Neuronal stem cell (in vitro differentiated cells): ENCODE results near the gene STOX1.
"Not testable (repeated sequence)": the region's sequence is repeated elsewhere in the genome, so short reads cannot be mapped to it uniquely, and the experiment has no call there.

Experiments used
- DNase-seq: peaks from one replicate; pipeline ENCODE4 v3.0.0-alpha.2; 2013; ENCODE audit warnings: low spot score
- H2AFZ ChIP-seq: one replicate; pipeline ENCODE4 v1.6.1; 2013; ENCODE audit warnings: mild to moderate bottlenecking, low read length, inconsistent platforms
- H2AK5ac ChIP-seq: 2 replicates; pipeline ENCODE4 v1.6.1; 2013; ENCODE audit warnings: low read depth, mild to moderate bottlenecking, inconsistent platforms, low read length, moderate library complexity, mixed read lengths
- H2BK120ac ChIP-seq: 2 replicates; pipeline ENCODE4 v1.6.1; 2013; ENCODE audit warnings: low read depth, mild to moderate bottlenecking, inconsistent platforms, low read length, moderate library complexity, mixed read lengths
- H2BK12ac ChIP-seq: one replicate; pipeline ENCODE4 v1.6.1; 2013; ENCODE audit warnings: low read length, inconsistent platforms
- H2BK15ac ChIP-seq: 2 replicates; pipeline ENCODE4 v1.6.1; 2013; ENCODE audit warnings: mild to moderate bottlenecking, low read length, inconsistent platforms, mixed read lengths
- H2BK5ac ChIP-seq: one replicate; pipeline ENCODE4 v1.6.1; 2013; ENCODE audit warnings: inconsistent platforms, mild to moderate bottlenecking, low read length, moderate library complexity
- H3K14ac ChIP-seq: one replicate; pipeline ENCODE4 v1.6.1; 2013; ENCODE audit warnings: low read length, inconsistent platforms
- H3K18ac ChIP-seq: 2 replicates; pipeline ENCODE4 v1.6.1; 2013; ENCODE audit warnings: low read length, inconsistent platforms
- H3K23ac ChIP-seq: 2 replicates; pipeline ENCODE4 v1.6.1; 2013; ENCODE audit warnings: low read depth, mild to moderate bottlenecking, mixed read lengths, low read length, inconsistent platforms; ENCODE audit not compliant: poor library complexity
- H3K27ac ChIP-seq: replicated peaks from 3 replicates; pipeline ENCODE4 v1.5.1; 2013; ENCODE audit warnings: low read length, inconsistent platforms
- H3K27me3 ChIP-seq, 3 experiments: 2 replicates each; pipeline ENCODE4 v1.6.1; 2013; ENCODE audit warnings: low read length in 3 of 3, mild to moderate bottlenecking in 2 of 3, inconsistent platforms in 1 of 3, low read depth in 1 of 3, mixed read lengths in 1 of 3, moderate library complexity in 1 of 3; ENCODE audit not compliant: control insufficient read depth in 3 of 3, insufficient read depth in 3 of 3
- H3K36me3 ChIP-seq, 2 donors: replicated peaks in 1 of 2; 2 replicates each; pipeline ENCODE4 v1.6.1; 2013; ENCODE audit warnings: low read length in 2 of 2; ENCODE audit not compliant: control insufficient read depth in 2 of 2, insufficient read depth in 2 of 2
- H3K4ac ChIP-seq: 2 replicates; pipeline ENCODE4 v1.6.1; 2013; ENCODE audit warnings: inconsistent platforms, mild to moderate bottlenecking, low read length, moderate library complexity
- H3K4me1 ChIP-seq, 2 donors: 1 replicate in 1 of 2; 2 replicates in 1 of 2; pipeline ENCODE4 v1.6.1; 2013; ENCODE audit warnings: low read length in 2 of 2, low read depth in 1 of 2; ENCODE audit not compliant: control insufficient read depth in 2 of 2, insufficient read depth in 1 of 2
- H3K4me2 ChIP-seq: one replicate; pipeline ENCODE4 v1.6.1; 2013; ENCODE audit warnings: mild to moderate bottlenecking, low read length, inconsistent platforms; ENCODE audit not compliant: insufficient read depth, poor library complexity, severe bottlenecking
- H3K4me3 ChIP-seq, 2 donors: 2 replicates each; pipeline ENCODE4 v1.5.1; 2013; ENCODE audit warnings: low read length in 2 of 2, mild to moderate bottlenecking in 2 of 2, inconsistent platforms in 1 of 2, moderate library complexity in 1 of 2
- H3K79me1 ChIP-seq: one replicate; pipeline ENCODE4 v1.6.1; 2013; ENCODE audit warnings: low read depth, mild to moderate bottlenecking, inconsistent platforms, low read length, moderate library complexity
- H3K9ac ChIP-seq: one replicate; pipeline ENCODE4 v1.6.1; 2013; ENCODE audit warnings: mild to moderate bottlenecking, low read depth, low read length, inconsistent platforms; ENCODE audit not compliant: poor library complexity
- H3K9me3 ChIP-seq, 2 donors: replicated peaks in 1 of 2; 2 replicates each; pipeline versions ENCODE3 to v1.6.1; 2013; ENCODE audit warnings: low read length in 2 of 2, mild to moderate bottlenecking in 2 of 2, inconsistent platforms in 1 of 2, low read depth in 1 of 2, mixed read lengths in 1 of 2, moderate library complexity in 1 of 2; ENCODE audit not compliant: control insufficient read depth in 2 of 2, insufficient read depth in 1 of 2
- H4K8ac ChIP-seq: one replicate; pipeline ENCODE4 v1.6.1; 2013; ENCODE audit warnings: low read depth, mild to moderate bottlenecking, inconsistent platforms, low read length, moderate library complexity
- H4K91ac ChIP-seq: one replicate; pipeline ENCODE4 v1.6.1; 2013; ENCODE audit warnings: low read length, low read depth, mild to moderate bottlenecking, inconsistent platforms; ENCODE audit not compliant: poor library complexity
- WGBS, 2 donors: extraction: QIAGEN DNeasy Blood & Tissue Kit; methylation state at CpG; one replicate each; pipeline ENCODE4 v1.1.7; 2013; ENCODE audit warnings: missing lambda C conversion rate in 2 of 2, mixed read lengths in 1 of 2; ENCODE audit not compliant: insufficient read length in 2 of 2, insufficient replicate concordance in 1 of 2; ENCODE audit errors: extremely low coverage in 2 of 2; 5-methylcytosine and 5-hydroxymethylcytosine counted together

The STOX1 gene

DNA sequence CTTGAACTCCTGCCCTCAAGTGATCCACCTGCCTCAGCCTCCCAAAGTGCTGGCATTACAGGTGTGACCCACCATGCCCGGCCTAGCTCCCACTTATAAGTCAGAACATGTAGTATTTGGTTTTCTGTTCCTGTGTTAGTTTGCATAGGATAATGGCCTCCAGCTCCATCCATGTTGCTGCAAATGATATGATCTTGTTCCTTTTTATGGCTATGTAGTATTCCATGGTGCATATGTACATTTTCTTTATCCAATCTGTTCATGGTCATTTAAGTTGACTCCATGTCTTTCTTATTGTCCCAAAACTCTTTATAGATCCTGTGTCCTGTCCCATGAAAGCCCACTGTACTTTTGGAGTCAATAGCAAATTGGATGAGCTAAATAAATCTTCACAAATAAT lies 7.0 kb upstream of the STOX1 start:
- not testable (repeated sequence) for H2BK5ac ChIP-seq, H3K4ac ChIP-seq, H3K18ac ChIP-seq, H4K8ac ChIP-seq, H3K27ac ChIP-seq, H3K4me1 ChIP-seq, H2AK5ac ChIP-seq, H3K23ac ChIP-seq, H3K9ac ChIP-seq, H2AFZ ChIP-seq, H2BK120ac ChIP-seq, H3K27me3 ChIP-seq, H2BK15ac ChIP-seq, H4K91ac ChIP-seq, H3K4me2 ChIP-seq, H3K4me3 ChIP-seq, H3K36me3 ChIP-seq, H3K79me1 ChIP-seq, H2BK12ac ChIP-seq, H3K9me3 ChIP-seq, H3K14ac ChIP-seq, DNase-seq
- WGBS, 2 donors: no CpG with 5 or more reads among the region's 1 CpG

DNA sequence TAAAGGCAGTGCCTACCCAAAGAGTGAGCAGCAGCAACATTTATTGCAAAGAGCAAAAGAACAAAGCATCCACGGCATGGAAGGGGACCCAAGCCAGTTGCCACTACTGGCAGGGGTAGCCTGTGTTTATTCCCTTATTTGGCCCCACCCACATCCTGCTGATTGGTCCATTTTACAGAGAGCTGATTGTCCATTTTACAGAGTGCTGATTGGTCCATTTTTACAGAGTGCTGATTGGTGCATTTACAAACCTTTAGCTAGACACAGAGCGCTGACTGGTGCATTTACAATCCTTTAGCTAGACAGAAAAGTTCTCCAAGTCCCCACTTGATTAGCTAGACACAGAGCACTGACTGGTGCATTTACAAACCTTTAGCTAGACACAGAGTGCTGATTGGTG lies 4.7 kb upstream of the STOX1 start:
- not testable (repeated sequence) for H3K4me1 ChIP-seq, H2BK120ac ChIP-seq, DNase-seq, H3K14ac ChIP-seq, H3K27ac ChIP-seq, H2BK15ac ChIP-seq, H3K79me1 ChIP-seq, H2AK5ac ChIP-seq, H3K36me3 ChIP-seq, H3K23ac ChIP-seq, H3K27me3 ChIP-seq, H2BK12ac ChIP-seq, H3K9ac ChIP-seq, H2AFZ ChIP-seq, H3K4me2 ChIP-seq, H2BK5ac ChIP-seq, H3K9me3 ChIP-seq, H3K4me3 ChIP-seq, H3K18ac ChIP-seq, H3K4ac ChIP-seq, H4K8ac ChIP-seq, H4K91ac ChIP-seq
- WGBS, 2 donors: no CpG with 5 or more reads among the region's 2 CpGs

DNA sequence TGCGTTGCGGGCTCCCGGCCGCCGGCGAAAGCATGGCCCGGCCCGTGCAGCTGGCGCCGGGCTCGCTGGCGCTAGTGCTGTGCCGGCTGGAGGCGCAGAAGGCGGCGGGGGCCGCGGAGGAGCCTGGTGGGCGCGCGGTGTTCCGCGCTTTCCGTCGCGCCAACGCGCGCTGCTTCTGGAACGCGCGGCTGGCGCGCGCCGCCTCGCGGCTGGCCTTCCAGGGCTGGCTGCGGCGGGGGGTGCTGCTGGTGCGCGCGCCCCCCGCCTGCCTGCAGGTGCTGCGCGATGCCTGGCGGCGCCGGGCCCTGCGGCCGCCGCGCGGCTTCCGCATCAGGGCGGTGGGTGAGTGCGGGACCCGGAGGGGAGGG lies 245 bp downstream of the STOX1 start:
- peak overlapping the region; percentile 96 for H3K4me2 ChIP-seq
- not testable (repeated sequence) for H3K36me3 ChIP-seq, H4K91ac ChIP-seq, H3K14ac ChIP-seq, DNase-seq, H2BK15ac ChIP-seq, H4K8ac ChIP-seq, H3K9me3 ChIP-seq, H3K4me1 ChIP-seq, H3K27me3 ChIP-seq, H2BK120ac ChIP-seq, H3K4ac ChIP-seq, H3K79me1 ChIP-seq, H2BK12ac ChIP-seq, H3K18ac ChIP-seq, H2AK5ac ChIP-seq, H2BK5ac ChIP-seq
- peak overlapping the region; percentile 61 for H3K27ac ChIP-seq
- WGBS, 2 donors: no CpG with 5 or more reads among the region's 58 CpGs
- H3K9ac ChIP-seq: peak overlapping the region; percentile 77
- H3K23ac ChIP-seq: peak overlapping the region; percentile 60
- peak overlapping the region; percentile 55 to 86 for H3K4me3 ChIP-seq
- peak overlapping the region; percentile 99 for H2AFZ ChIP-seq

DNA sequence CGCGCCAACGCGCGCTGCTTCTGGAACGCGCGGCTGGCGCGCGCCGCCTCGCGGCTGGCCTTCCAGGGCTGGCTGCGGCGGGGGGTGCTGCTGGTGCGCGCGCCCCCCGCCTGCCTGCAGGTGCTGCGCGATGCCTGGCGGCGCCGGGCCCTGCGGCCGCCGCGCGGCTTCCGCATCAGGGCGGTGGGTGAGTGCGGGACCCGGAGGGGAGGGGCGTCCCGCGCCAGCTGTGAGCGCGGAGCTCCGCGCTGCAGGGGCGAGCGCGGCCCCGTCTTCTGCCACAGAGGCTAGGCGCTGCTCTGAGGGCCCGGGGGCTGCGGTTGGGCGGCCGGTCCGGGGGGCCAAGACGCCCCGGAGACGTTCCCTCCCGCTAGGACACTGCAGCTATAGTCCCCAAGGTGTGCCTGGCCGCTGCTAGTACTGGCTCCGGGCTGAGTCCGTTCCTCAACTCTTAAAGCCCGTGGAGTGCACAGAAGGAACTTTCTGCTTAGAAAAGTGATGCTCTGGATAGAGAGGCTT lies 811 bp downstream of the STOX1 start:
- H3K4ac ChIP-seq, H3K14ac ChIP-seq, H3K36me3 ChIP-seq, H3K27me3 ChIP-seq, H3K23ac ChIP-seq, H3K79me1 ChIP-seq, H3K4me1 ChIP-seq, H4K8ac ChIP-seq, H2BK120ac ChIP-seq, H2BK5ac ChIP-seq, H3K27ac ChIP-seq, H3K9me3 ChIP-seq, H2AK5ac ChIP-seq, H4K91ac ChIP-seq, DNase-seq, H2BK15ac ChIP-seq: not testable (repeated sequence)
- peak overlapping the region; percentile 63 for H2BK12ac ChIP-seq
- H3K4me2 ChIP-seq: peak overlapping the region; percentile 71
- H3K4me3 ChIP-seq: peak overlapping the region; percentile 56 to 87
- H2AFZ ChIP-seq: peak overlapping the region; percentile 96
- H3K9ac ChIP-seq: peak overlapping the region; percentile 86
- H3K18ac ChIP-seq: peak overlapping the region; percentile 97
- no CpG with 5 or more reads among the region's 59 CpGs for WGBS, 2 donors
